HG02759 (cell line): ENCODE data around the gene LRRC4.

ENCODE experiments used
- ATAC-seq: cut with Tn5 transposase; IDR thresholded peaks from one replicate; pipeline ENCODE4 v1.9.1; 2021; ENCODE audit warnings: mild to moderate bottlenecking, moderate library complexity; ENCODE audit not compliant: unreplicated experiment

The LRRC4 gene

DNA sequence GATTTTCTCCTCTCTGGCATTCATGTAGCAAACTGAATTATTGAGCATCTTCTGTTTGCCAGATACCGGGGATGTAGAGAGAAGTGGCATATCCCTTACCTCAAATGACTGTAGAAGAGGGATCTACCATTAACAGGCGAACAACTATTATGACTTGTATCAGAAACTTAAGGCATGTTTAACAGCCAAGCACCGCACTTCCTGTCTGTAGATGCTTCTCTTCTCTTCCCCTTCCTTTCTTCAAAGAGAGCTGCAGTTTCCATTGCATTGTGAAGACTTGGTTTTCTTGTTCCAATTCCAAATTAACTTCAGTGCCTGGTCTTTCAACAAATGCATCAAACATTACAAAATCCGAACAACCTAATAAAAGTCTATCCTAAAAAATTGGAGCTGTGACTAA is 49.3 kb downstream of the LRRC4 start:
- ATAC-seq, result no peak

GRCh38 chr7:127980901-127981300 is 50.3 kb downstream of the LRRC4 start:
- no peak for ATAC-seq

GRCh38 chr7:127979728-127980126 is 51.5 kb downstream of the LRRC4 start:
- no peak for ATAC-seq

GRCh38 chr7:127979113-127979727 is 52.0 kb downstream of the LRRC4 start:
- no peak for ATAC-seq

- no peak for ATAC-seq
These were observed 52.8 kb downstream of the LRRC4 start for GRCh38 chr7:127978421-127978820.
